Esophagus squamous epithelium (tissue), 5 donors: ENCODE data around the gene CERKL. TPM values are rescaled to one million over a fixed set of nuclear protein-coding genes. Genes with fewer than 3 reads are reported as not detected.

Experiments
- DNase-seq: peaks from one replicate; lab custom pipeline; 2025; lab: John Stamatoyannopoulos, UW
- H3K27ac ChIP-seq, 4 donors: fragments of 200-600 bp; sonication (generic); one replicate each; pipeline ENCODE4 v1.5.1; 2016 to 2019; ENCODE audit warnings: mild to moderate bottlenecking in 1 of 4
- H3K27me3 ChIP-seq, 4 donors: fragments of 200-600 bp; sonication (generic); 1 replicate in 3 of 4; 2 replicates in 1 of 4; pipeline versions ENCODE4 v1.5.1 to v1.6.0; 2017 to 2021; ENCODE audit warnings: antibody characterized with exemption in 1 of 4
- H3K36me3 ChIP-seq, 3 donors: fragments of 200-600 bp; sonication (generic); one replicate each; pipeline ENCODE4 v1.5.1; 2016 to 2019
- H3K4me1 ChIP-seq, 3 donors: fragments of 200-600 bp; sonication (generic); one replicate each; pipeline ENCODE4 v1.5.1; 2017 to 2019
- H3K4me3 ChIP-seq, 4 donors: fragments of 200-600 bp; sonication (generic); 1 replicate in 3 of 4; 2 replicates in 1 of 4; pipeline ENCODE4 v1.5.1; 2016 to 2019; ENCODE audit warnings: mild to moderate bottlenecking in 2 of 4, moderate library complexity in 1 of 4
- H3K9me3 ChIP-seq, 3 donors: fragments of 200-600 bp; sonication (generic); one replicate each; pipeline ENCODE4 v1.5.1; 2016 to 2019
- POLR2A ChIP-seq, 4 donors: fragments of 450-650 bp; IDR thresholded peaks; one replicate each; pipeline ENCODE4 v1.6.1; 2017; ENCODE audit warnings: antibody characterized with exemption in 4 of 4, mild to moderate bottlenecking in 4 of 4, moderate library complexity in 3 of 4
- WGBS, 2 donors: methylation state at CpG; one replicate each; pipeline ENCODE4 v1.1.5; 2018; 5-methylcytosine and 5-hydroxymethylcytosine counted together
- intact Hi-C: fragments of 100-400 bp; cut with DNase I; formaldehyde crosslinking; loops from one replicate; pipeline ENCODE4 v1.15.0; 2022
- total RNA-seq, 4 donors: library from RNA; depleted of rRNA; stranded (reverse); fragments of >200 nt; gene quantifications; one replicate each; pipeline ENCODE4 v1.1.0, GENCODE V29; 2016
- TF ChIP-seq, protein P1 (sequence below), 6 experiments: fragments of 450-650 bp in 4 of 6; fragments of 200-600 bp in 2 of 6; sonication (generic) in 2 of 6; IDR thresholded peaks; one replicate each; pipeline ENCODE4 v1.5.1; 2016 to 2019; ENCODE audit warnings: antibody characterized with exemption in 6 of 6, mild to moderate bottlenecking in 4 of 6, moderate library complexity in 4 of 6
- donor health status: DM: yes; HTN: yes; CAD: no.

CERKL gene
- total RNA-seq, 4 donors from 2014 or later = 0.15 TPM; not detected in 3

DNA sequence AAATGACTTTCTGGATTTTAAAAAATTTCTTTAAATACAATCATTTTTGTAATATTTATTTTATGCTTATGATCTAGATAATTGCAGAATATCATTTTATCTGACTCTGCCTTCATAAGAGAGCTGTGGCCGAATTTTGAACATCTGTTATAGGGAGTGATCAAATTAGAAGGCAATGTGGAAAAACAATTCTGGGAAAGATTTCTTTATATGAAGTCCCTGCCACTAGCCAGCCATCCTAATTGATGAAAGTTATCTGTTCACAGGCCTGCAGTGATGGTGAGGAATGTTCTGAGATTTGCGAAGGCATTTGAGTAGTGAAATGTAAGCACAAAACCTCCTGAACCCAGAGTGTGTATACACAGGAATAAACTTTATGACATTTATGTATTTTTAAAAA lies 120.2 kb downstream of the CERKL start:
- intact Hi-C loops = no loop called here
- H3K9me3 ChIP-seq = no peaks in the 10 kb centered on the region
- H3K27ac ChIP-seq = no peak overlapping the region
- no peak for DNase-seq
- TF ChIP-seq, protein P1, sequence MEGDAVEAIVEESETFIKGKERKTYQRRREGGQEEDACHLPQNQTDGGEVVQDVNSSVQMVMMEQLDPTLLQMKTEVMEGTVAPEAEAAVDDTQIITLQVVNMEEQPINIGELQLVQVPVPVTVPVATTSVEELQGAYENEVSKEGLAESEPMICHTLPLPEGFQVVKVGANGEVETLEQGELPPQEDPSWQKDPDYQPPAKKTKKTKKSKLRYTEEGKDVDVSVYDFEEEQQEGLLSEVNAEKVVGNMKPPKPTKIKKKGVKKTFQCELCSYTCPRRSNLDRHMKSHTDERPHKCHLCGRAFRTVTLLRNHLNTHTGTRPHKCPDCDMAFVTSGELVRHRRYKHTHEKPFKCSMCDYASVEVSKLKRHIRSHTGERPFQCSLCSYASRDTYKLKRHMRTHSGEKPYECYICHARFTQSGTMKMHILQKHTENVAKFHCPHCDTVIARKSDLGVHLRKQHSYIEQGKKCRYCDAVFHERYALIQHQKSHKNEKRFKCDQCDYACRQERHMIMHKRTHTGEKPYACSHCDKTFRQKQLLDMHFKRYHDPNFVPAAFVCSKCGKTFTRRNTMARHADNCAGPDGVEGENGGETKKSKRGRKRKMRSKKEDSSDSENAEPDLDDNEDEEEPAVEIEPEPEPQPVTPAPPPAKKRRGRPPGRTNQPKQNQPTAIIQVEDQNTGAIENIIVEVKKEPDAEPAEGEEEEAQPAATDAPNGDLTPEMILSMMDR (IDR thresholded peaks at IDR 0.05) = no peak
- no peak for TF ChIP-seq POLR2A (IDR thresholded peaks at IDR 0.05)
- H3K27me3 ChIP-seq = no peaks in the 10 kb centered on the region
- H3K4me3 ChIP-seq = no peak overlapping the region
- 74 to 88% methylated on average over 2 of the region's 2 CpGs for WGBS, 2 donors
- no peaks in the 10 kb centered on the region for H3K4me1 ChIP-seq
- H3K36me3 ChIP-seq = no peaks in the 10 kb centered on the region

DNA sequence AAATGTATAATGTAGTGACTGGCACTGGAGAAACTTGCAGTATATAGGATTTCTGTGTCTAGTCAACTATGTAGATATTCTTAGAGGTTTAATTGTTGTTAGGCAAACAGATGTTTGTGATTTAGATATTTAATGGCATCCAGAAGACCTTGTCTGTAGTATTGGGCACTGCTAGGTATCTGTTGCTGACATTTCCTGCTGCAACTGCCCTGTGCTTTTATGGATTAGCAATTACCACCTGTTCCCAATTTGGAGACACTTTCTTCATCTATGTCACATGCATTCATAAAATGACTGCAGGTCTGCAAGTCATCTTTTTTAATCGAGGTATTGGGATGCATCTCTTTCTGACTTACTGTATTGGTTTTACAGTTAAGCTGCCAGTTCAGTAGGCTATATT lies 128.5 kb downstream of the CERKL start:
- H3K36me3 ChIP-seq = peaks cover 0 to 3% (median 0%) of the 10 kb centered on the region in 3 donors
- no peaks in the 10 kb centered on the region for H3K27me3 ChIP-seq
- no peak overlapping the region for H3K27ac ChIP-seq
- no peak for DNase-seq
- no peaks in the 10 kb centered on the region for H3K9me3 ChIP-seq
- WGBS, 2 donors = 53 to 65% methylated on average over 1 of the region's 1 CpG
- H3K4me1 ChIP-seq = peaks cover 0 to 8% (median 0%) of the 10 kb centered on the region in 3 donors
- no peak for TF ChIP-seq POLR2A (IDR thresholded peaks at IDR 0.05)
- TF ChIP-seq, protein P1 (IDR thresholded peaks at IDR 0.05) = no peak
- intact Hi-C loops = no loop called here
- H3K4me3 ChIP-seq = no peak overlapping the region

DNA sequence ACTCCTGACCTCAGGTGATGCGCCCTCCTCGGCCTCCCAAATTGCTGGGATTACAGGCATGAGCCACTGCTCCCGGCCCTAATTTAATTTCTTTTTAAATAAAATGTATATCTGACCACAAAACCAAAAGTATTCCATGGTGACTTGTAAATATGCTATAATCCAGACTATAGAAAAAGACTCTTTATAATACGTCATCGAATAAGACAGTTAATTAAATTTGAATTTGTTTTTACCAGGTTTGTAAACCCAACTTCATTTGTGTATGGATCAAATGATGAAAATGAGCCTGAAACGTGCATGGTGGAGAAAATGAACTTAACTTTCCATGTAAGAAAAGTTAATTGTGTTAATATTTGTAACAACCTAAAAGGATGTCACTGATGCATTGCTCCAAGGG lies 129.8 kb downstream of the CERKL start:
- peaks cover 0 to 11% (median 0%) of the 10 kb centered on the region in 3 donors for H3K4me1 ChIP-seq

DNA sequence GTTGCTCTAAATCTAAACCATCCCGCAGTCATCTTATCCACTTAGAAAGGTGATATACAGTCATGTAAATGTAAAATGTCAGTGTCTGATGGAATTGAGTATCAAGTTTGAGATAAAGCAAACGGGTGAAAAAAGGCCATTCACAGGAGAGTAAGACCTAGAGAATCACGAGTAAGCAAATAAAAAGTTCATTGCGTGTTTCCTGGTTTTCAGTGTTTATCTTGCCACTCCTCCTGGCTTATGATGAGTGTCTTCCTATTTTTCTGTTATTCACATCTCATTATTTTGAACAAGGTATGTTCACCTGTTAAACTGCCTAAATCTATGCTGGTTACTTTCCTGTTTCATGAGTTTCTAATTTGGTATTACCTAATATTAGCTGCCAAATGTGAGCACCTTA lies 130.9 kb downstream of the CERKL start:
- no peak overlapping the region for H3K27ac ChIP-seq
- no peaks in the 10 kb centered on the region for H3K9me3 ChIP-seq
- no peaks in the 10 kb centered on the region for H3K27me3 ChIP-seq
- TF ChIP-seq POLR2A (IDR thresholded peaks at IDR 0.05) = no peak
- TF ChIP-seq, protein P1 (IDR thresholded peaks at IDR 0.05) = no peak
- no peak for DNase-seq
- H3K36me3 ChIP-seq = peaks cover 0 to 3% (median 0%) of the 10 kb centered on the region in 3 donors
- intact Hi-C loops = no loop called here
- H3K4me1 ChIP-seq = peaks cover 0 to 11% (median 0%) of the 10 kb centered on the region in 3 donors
- 80 to 86% methylated on average over 4 of the region's 4 CpGs for WGBS, 2 donors
- no peak overlapping the region for H3K4me3 ChIP-seq

More for the DNA sequence above, 129.8 kb downstream of the CERKL start:
- intact Hi-C loops = no loop called here
- no peaks in the 10 kb centered on the region for H3K9me3 ChIP-seq
- no peaks in the 10 kb centered on the region for H3K27me3 ChIP-seq
- H3K4me3 ChIP-seq = no peak overlapping the region
- no peak for TF ChIP-seq POLR2A (IDR thresholded peaks at IDR 0.05)
- TF ChIP-seq, protein P1 (IDR thresholded peaks at IDR 0.05) = no peak
- WGBS, 2 donors = 93% methylated on average over 6 of the region's 6 CpGs
- no peak overlapping the region for H3K27ac ChIP-seq
- DNase-seq = no peak
- peaks cover 0 to 3% (median 0%) of the 10 kb centered on the region in 3 donors for H3K36me3 ChIP-seq

DNA sequence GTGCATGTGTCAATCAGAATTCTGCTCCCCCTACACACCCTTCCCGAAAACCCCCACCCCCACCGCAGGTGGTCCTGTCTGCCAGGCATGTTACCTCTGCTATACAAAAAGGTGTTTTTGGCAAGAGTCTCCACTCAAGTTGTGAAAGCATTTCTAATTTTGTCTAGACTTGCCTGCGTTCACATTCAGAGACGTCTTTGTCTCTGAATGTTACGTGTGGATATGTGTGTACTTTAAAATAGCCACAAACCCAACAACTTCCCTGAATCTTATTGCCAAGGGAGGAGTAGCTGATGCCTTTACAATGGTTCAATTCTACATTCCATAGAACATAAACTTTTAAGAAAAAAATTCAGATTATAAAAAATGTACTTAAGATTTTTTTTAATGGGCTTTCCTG lies 133.1 kb downstream of the CERKL start:
- Histone ChIP-seq H3K36me3 (peaks cover 0 to 3% (median 0%) of the 10 kb centered on the region in 3 donors), H3K4me1 (peaks cover 0 to 11% (median 0%) of the 10 kb centered on the region in 3 donors), H3K27me3 (no peaks in the 10 kb centered on the region), H3K27ac (no peak overlapping the region), H3K4me3 (no peak overlapping the region), H3K9me3 (no peaks in the 10 kb centered on the region)
- no peak for DNase-seq
- WGBS, 2 donors = 51 to 62% methylated on average over 5 of the region's 5 CpGs
- intact Hi-C loops = no loop called here
- TF ChIP-seq POLR2A (IDR thresholded peaks at IDR 0.05) = no peak
- TF ChIP-seq, protein P1 (IDR thresholded peaks at IDR 0.05) = no peak
